Measurements from ENCODE around the gene ARHGAP31.

DNA sequence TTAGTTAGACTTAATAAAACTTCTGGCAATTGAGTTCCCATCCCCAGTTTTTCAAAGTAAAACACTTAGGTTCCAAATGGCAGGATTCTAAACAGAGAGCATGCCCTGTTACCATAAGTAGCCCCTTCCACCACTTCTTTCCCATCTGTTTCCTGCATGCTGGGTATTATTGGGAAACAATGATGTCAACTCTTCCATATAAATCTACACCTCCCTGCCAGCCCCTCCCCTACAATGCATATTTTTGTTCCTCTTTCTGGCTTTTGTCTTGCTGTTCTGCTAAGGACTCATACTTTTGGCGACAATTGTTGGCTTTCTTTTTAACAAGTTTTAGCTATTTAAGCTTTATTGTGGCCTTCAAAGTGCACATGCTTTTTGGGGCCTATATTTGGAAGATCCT, 11.1 kb downstream of the ARHGAP31 start:
- TF ChIP-seq, protein P1, sequence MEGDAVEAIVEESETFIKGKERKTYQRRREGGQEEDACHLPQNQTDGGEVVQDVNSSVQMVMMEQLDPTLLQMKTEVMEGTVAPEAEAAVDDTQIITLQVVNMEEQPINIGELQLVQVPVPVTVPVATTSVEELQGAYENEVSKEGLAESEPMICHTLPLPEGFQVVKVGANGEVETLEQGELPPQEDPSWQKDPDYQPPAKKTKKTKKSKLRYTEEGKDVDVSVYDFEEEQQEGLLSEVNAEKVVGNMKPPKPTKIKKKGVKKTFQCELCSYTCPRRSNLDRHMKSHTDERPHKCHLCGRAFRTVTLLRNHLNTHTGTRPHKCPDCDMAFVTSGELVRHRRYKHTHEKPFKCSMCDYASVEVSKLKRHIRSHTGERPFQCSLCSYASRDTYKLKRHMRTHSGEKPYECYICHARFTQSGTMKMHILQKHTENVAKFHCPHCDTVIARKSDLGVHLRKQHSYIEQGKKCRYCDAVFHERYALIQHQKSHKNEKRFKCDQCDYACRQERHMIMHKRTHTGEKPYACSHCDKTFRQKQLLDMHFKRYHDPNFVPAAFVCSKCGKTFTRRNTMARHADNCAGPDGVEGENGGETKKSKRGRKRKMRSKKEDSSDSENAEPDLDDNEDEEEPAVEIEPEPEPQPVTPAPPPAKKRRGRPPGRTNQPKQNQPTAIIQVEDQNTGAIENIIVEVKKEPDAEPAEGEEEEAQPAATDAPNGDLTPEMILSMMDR (IDR thresholded peaks at IDR 0.05; ENCODE audit: insufficient read depth, low read depth, low read length) = no peak
- no peak for TF ChIP-seq EZH2 (IDR thresholded peaks at IDR 0.05; ENCODE audit: insufficient read depth, low read length)
